Brain microvascular endothelial cell (primary cell): ENCODE data around the gene CDH23.

ENCODE experiments used
- DNase-seq: peaks from one replicate; pipeline ENCODE4 v3.0.0-alpha.2; 2020
- H3K27ac ChIP-seq: fragments of 250-450 bp; sonication (Bioruptor Pico); 2 replicates; pipeline ENCODE4 v1.5.1; 2020; ENCODE audit warnings: mild to moderate bottlenecking, moderate library complexity
- H3K27me3 ChIP-seq: fragments of 250-450 bp; sonication (Bioruptor Pico); replicated peaks from 2 replicates; pipeline ENCODE4 v1.5.1; 2020; ENCODE audit warnings: mild to moderate bottlenecking
- H3K36me3 ChIP-seq: fragments of 250-450 bp; sonication (Bioruptor Pico); replicated peaks from 2 replicates; pipeline ENCODE4 v1.5.1; 2020; ENCODE audit warnings: mild to moderate bottlenecking
- H3K4me3 ChIP-seq: 2 replicates; pipeline ENCODE4 v1.5.1; 2011; ENCODE audit warnings: low read depth, mild to moderate bottlenecking, control low read depth, low read length, moderate library complexity
- in situ Hi-C: cut with HindIII; loops from 2 replicates; pipeline ENCODE4 v1.10.0; 2017; ENCODE audit warnings: low sequenced_read_pairs, low pct_ligation_motif_present
- TF ChIP-seq, protein P1 (sequence below): IDR thresholded peaks from 2 replicates; pipeline ENCODE4 v1.5.1; 2011; ENCODE audit warnings: low read depth, mild to moderate bottlenecking, moderate library complexity, low read length, control low read depth, inconsistent platforms; ENCODE audit errors: missing control alignments

The CDH23 gene

DNA sequence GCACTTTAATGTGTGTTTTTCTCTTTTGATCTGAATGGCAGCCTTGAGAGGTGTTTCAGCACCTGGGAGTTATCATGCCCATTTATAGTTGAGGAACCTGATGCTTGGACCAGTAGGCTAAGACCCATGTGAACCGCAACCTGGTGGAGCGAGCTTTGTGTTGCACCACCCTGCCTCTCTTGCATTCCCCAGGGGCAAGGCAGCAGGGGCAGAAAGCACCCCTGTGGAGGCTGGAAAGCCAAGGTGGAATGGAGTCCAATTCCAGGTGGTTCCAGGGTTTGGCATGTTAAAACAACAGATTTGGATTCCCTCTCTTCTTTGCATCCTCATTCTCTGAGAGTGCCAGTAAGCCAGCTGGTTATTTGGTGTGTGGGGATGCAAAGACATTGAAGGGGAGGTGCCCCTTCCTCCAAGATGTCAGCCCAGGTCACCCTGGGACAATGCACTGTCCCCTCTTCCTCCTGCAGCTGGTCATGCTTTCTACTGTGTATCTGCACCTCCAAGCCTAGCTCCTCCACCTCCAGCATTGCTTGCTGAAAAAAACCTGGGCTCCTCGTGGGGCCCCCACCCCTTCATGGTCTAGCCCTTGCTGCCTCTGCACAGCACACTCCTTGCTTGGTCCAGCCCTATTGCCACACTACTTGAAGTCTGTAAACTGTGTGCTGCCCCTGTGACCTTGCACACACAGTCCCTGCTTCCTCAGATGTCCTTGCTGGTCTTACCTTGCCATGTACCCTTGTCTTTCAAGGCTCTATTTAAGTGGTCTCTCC is 5.6 kb upstream of the CDH23 start:
- Histone ChIP-seq H3K27ac (no peak overlapping the region), H3K4me3 (no peak overlapping the region), H3K36me3 (no peaks in the 10 kb centered on the region), H3K27me3 (peaks cover 56% of the 10 kb centered on the region)
- in situ Hi-C loops = no loop called here
- TF ChIP-seq, protein P1, sequence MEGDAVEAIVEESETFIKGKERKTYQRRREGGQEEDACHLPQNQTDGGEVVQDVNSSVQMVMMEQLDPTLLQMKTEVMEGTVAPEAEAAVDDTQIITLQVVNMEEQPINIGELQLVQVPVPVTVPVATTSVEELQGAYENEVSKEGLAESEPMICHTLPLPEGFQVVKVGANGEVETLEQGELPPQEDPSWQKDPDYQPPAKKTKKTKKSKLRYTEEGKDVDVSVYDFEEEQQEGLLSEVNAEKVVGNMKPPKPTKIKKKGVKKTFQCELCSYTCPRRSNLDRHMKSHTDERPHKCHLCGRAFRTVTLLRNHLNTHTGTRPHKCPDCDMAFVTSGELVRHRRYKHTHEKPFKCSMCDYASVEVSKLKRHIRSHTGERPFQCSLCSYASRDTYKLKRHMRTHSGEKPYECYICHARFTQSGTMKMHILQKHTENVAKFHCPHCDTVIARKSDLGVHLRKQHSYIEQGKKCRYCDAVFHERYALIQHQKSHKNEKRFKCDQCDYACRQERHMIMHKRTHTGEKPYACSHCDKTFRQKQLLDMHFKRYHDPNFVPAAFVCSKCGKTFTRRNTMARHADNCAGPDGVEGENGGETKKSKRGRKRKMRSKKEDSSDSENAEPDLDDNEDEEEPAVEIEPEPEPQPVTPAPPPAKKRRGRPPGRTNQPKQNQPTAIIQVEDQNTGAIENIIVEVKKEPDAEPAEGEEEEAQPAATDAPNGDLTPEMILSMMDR = no peak
- no peak for DNase-seq

DNA sequence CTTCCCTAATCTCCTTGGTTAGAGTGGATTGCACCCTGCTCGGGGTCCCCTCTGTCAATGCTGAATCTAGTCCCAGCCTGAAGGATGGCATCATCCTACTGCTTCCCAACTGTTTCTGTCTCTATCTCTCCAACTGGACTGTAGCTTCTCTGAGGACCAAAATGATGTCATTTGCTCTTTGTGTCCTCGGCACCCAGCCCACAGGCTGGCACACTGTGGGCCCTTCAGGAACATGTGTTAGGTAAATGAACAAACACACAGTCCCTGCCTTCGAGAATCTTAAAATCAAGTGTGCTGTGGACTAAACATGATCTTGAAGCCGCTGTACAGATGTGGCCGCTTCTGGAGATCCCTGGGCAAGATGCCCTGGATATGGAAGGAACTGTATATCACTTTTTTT is 5.0 kb upstream of the CDH23 start:
- TF ChIP-seq, protein P1 = no peak
- Histone ChIP-seq H3K27ac (no peak overlapping the region), H3K4me3 (no peak overlapping the region), H3K27me3 (peaks cover 60% of the 10 kb centered on the region), H3K36me3 (no peaks in the 10 kb centered on the region)
- in situ Hi-C loops = no loop called here
- no peak for DNase-seq

DNA sequence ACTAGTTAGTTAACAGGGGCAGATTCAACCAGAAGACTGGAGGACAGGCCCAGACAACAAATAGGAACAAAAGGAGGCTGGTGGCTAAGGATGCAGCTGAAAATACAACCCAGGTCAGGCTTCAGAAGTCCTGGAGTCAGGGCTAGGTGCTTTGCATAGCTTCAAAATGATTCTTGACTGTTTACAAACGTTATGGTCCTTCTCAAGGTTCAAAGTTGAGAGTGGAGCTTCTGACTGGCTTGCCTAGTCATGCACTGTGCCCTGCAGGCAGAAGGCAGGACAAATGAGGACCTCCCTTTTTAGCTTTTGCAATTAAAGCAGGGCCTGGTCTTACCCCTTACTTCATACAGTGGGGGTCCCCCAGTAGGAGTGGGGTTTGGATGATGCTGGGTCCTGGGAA is 4.4 kb upstream of the CDH23 start:
- no peak overlapping the region for H3K4me3 ChIP-seq
- H3K27ac ChIP-seq = no peak overlapping the region
- TF ChIP-seq, protein P1 = no peak
- H3K27me3 ChIP-seq = peaks cover 65% of the 10 kb centered on the region
- in situ Hi-C loops = no loop called here
- H3K36me3 ChIP-seq = no peaks in the 10 kb centered on the region
- DNase-seq = no peak

DNA sequence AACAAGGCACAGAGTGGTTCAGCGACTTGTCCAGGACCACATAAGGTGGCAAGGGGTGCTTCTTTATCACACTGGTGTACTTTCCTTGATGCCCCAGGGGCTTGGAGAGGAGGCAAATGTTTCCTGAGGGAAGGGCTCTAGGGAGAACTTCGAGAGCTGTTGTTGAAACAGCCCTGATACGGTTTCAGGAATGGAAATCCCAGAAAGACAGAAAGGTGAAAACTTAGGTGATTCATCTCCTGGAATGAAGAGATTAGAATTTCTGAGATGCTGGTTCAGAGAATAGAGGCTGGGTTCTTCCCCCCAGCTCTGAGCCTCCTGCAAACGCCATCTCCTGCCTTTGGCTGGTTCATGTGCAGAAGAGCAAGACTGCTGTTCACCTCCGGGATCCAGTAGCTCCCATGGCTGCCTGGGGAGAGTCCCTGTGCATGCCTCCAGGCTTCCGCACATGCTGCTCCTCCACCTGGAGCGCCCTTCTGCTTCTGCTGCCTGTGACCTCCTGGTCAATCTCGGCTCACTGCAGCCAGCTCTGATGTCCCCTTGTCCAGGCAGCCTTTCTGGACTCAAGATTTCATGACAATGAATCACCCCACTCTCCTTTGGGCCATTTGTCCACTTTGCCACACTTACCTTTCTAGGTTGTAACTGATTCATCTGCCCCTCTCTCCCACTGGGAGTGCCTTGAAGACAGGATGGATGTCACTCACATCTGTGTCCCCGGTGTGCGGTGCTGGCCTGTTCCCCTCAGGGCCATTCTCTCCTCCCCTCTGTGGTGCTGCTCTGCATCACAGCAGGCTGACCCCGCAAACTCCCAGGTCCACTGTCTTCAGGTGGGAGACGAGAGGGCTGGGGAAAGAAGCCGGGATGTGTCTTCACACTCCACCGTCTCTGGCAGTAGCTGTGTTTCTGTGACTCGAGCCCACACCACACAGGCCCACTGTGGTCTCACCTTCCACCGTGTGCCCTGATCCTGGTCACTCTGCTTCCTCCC is 3.6 kb upstream of the CDH23 start:
- Histone ChIP-seq H3K36me3 (no peaks in the 10 kb centered on the region), H3K27ac (no peak overlapping the region), H3K27me3 (peaks cover 73% of the 10 kb centered on the region), H3K4me3 (no peak overlapping the region)
- in situ Hi-C loops = no loop called here
- TF ChIP-seq, protein P1 = no peak
- DNase-seq = no peak

DNA sequence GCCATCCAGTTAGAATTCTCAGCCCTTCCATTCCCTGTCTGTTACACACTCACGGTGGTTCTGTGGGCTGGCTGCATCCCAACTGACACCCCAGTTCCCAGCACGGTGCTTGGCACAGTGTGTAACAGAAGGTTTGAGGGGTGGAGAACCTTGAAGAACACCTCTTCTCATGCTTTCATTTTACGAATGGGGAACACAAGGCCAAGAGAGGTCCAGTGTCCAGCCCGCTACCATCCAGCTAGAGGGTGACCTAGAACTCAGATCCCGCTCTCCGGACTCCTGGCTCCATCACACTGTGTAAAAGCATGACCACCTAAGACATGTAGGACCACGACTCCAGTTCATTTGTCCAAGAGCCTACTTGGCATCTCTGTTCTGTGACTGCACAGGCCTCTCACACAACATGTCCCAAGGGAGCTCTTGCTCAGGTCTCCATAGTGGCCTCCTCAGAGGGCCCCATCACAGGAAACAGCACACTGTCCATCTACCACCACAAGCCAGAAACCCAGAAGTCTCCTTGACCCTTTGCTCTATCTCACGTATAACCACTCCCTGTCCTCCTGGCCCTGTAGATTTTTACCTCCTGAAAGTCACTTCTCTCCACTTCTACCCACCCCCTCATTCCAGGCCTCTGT is 2.8 kb upstream of the CDH23 start:
- H3K27ac ChIP-seq = no peak overlapping the region
- in situ Hi-C loops = no loop called here
- no peak overlapping the region for H3K4me3 ChIP-seq
- no peak for DNase-seq
- TF ChIP-seq, protein P1 = no peak
- H3K36me3 ChIP-seq = no peaks in the 10 kb centered on the region
- H3K27me3 ChIP-seq = peaks cover 75% of the 10 kb centered on the region
